CD8-positive, alpha-beta memory T cell (primary cell): ENCODE data around the gene FGFRL1. TPM values are rescaled to one million over a fixed set of nuclear protein-coding genes. Genes with fewer than 3 reads are reported as not detected.

Source experiments
- CTCF ChIA-PET: fragments of 350-600 bp; sonication (Branson Sonifier 250); formaldehyde crosslinking; loops from one replicate; lab custom pipeline; 2021; ENCODE audit warnings: antibody characterized with exemption; lab: Charles Lee
- POLR2A ChIA-PET: fragments of 350-600 bp; sonication (Branson Sonifier 250); formaldehyde crosslinking; loops from one replicate; lab custom pipeline; 2021; ENCODE audit warnings: antibody characterized with exemption; lab: Charles Lee
- DNase-seq, 5 donors: peaks; one replicate each; pipeline versions ENCODE4 v3.0.0 to v3.0.0-alpha.2; 2020 to 2022; ENCODE audit warnings: mixed read lengths in 1 of 5
- H3K27ac ChIP-seq: one replicate; pipeline ENCODE4 v1.7.0; 2013; ENCODE audit warnings: low read depth, mild to moderate bottlenecking, low read length, moderate library complexity
- H3K27me3 ChIP-seq: 2 replicates; pipeline ENCODE4 v1.7.0; 2013; ENCODE audit warnings: low read length, mild to moderate bottlenecking; ENCODE audit not compliant: insufficient read depth, poor library complexity, severe bottlenecking
- H3K36me3 ChIP-seq: 2 replicates; pipeline ENCODE4 v1.7.0; 2013; ENCODE audit warnings: mild to moderate bottlenecking, low read length, moderate library complexity; ENCODE audit not compliant: insufficient read depth
- H3K4me1 ChIP-seq: 2 replicates; pipeline ENCODE4 v1.7.0; 2013; ENCODE audit warnings: mild to moderate bottlenecking, low read length, moderate library complexity; ENCODE audit not compliant: insufficient read depth
- H3K4me3 ChIP-seq: 2 replicates; pipeline ENCODE4 v1.7.0; 2013; ENCODE audit warnings: mild to moderate bottlenecking, low read length
- H3K9me3 ChIP-seq: 2 replicates; pipeline ENCODE4 v1.7.0; 2013; ENCODE audit warnings: mild to moderate bottlenecking, low read length
- H3K27ac Mint-ChIP-seq, 8 donors: one replicate each; pipeline ENCODE4 v1.8.0; 2020 to 2021; ENCODE audit warnings: mixed read lengths in 8 of 8, mild to moderate bottlenecking in 6 of 8, inconsistent platforms in 3 of 8, moderate library complexity in 3 of 8
- H3K27me3 Mint-ChIP-seq, 2 donors: one replicate each; pipeline ENCODE4 v1.8.0; 2020 to 2021; ENCODE audit warnings: mixed read lengths in 2 of 2, mild to moderate bottlenecking in 1 of 2, moderate library complexity in 1 of 2
- H3K36me3 Mint-ChIP-seq, 3 donors: one replicate each; pipeline ENCODE4 v1.8.0; 2020 to 2021; ENCODE audit warnings: mixed read lengths in 3 of 3, inconsistent platforms in 1 of 3, mild to moderate bottlenecking in 1 of 3
- H3K4me1 Mint-ChIP-seq, 3 donors: one replicate each; pipeline ENCODE4 v1.8.0; 2020 to 2021; ENCODE audit warnings: mixed read lengths in 3 of 3, inconsistent platforms in 1 of 3, mild to moderate bottlenecking in 1 of 3
- H3K4me3 Mint-ChIP-seq, 7 donors: one replicate each; pipeline ENCODE4 v1.8.0; 2020 to 2021; ENCODE audit warnings: mixed read lengths in 7 of 7, mild to moderate bottlenecking in 6 of 7, moderate library complexity in 4 of 7, inconsistent platforms in 2 of 7
- H3K9me3 Mint-ChIP-seq, 5 donors: one replicate each; pipeline ENCODE4 v1.8.0; 2020 to 2022; ENCODE audit warnings: mixed read lengths in 5 of 5, mild to moderate bottlenecking in 3 of 5, moderate library complexity in 2 of 5, inconsistent platforms in 1 of 5
- polyA plus RNA-seq: library from polyadenylated mRNA; unstranded; fragments of 300-500 nt; fragmentation: Illumina TruSeq; gene quantifications from one replicate; pipeline ENCODE4 v1.2.3, GENCODE V29; 2021
- total RNA-seq, 2 experiments: library from RNA; stranded (reverse); gene quantifications; one replicate each; pipeline ENCODE4 v1.2.3, GENCODE V29; 2021

The FGFRL1 gene
- total and polyA plus RNA-seq, 3 experiments from 2014 or later, result 1.4 to 14.5 (median 12.3) TPM

DNA sequence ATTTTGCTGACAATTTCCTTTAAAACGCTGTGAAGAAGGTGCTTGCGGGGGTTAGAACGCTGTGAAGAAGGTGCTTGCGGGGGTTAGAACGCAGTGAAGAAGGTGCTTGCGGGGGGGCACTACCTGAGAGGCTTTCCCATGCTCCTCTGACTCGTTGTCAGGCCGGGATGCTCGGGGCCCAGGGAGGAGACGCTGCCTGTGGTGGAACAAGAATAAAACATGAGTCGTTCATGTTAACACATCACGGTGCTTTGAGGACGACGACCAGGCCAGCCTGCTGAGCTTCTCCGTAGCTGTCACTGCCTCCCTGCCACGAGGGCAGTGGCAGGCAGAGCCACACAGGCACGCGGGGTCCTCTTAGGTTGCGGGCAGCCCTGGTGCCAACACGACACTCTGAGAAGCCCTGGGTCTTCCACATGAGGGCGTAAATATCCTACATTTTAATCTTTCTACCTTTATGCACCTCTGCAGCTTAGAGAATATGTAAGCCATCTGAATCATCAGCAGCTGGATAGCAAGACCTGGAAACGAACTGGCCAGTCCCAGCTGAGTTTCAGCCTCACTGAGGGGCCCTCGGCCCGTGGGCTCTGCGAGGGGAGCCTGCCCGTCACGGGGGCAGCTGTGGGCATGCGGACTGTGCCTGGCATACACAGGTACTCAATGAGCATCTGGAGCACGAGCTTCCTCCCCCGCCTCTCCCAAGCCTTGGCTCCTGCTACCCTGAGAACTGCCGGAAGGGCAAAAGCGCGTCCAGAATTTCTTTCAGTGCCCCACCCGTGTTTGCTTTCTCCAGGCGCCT is 47.0 kb downstream of the FGFRL1 start:
- no peaks in the 10 kb centered on the region for H3K36me3 ChIP-seq
- ChIA-PET POLR2A (no interaction called here), CTCF (no interaction called here)
- Mint-ChIP-seq H3K36me3 (peaks cover 0 to 3% (median 0%) of the 10 kb centered on the region in 3 donors), H3K9me3 (no peaks in the 10 kb centered on the region), H3K4me3 (peak overlapping the region in 1 of 7 donors; percentile 27), H3K4me1 (peaks cover 10 to 20% (median 16%) of the 10 kb centered on the region in 3 donors), H3K27me3 (peaks cover 16 to 34% of the 10 kb centered on the region in 2 donors), H3K27ac (peak overlapping the region in 2 of 8 donors; percentile 35 to 85)
- no peak overlapping the region for H3K27ac ChIP-seq
- no peaks in the 10 kb centered on the region for H3K9me3 ChIP-seq
- peaks cover 14% of the 10 kb centered on the region for H3K4me1 ChIP-seq
- no peak overlapping the region for H3K4me3 ChIP-seq
- no peak for DNase-seq
- no peaks in the 10 kb centered on the region for H3K27me3 ChIP-seq

GRCh38 chr4:1058997-1059665 is 47.7 kb downstream of the FGFRL1 start:
- H3K9me3 Mint-ChIP-seq, result no peaks in the 10 kb centered on the region
- H3K4me3 Mint-ChIP-seq, result peak overlapping the region in 1 of 7 donors; percentile 27
- peak overlapping the region in 3 of 8 donors; percentile 14 to 51 (median 50) for H3K27ac Mint-ChIP-seq
- Histone ChIP-seq H3K27me3 (no peaks in the 10 kb centered on the region), H3K36me3 (no peaks in the 10 kb centered on the region), H3K4me1 (peaks cover 14% of the 10 kb centered on the region), H3K4me3 (no peak overlapping the region), H3K27ac (no peak overlapping the region), H3K9me3 (no peaks in the 10 kb centered on the region)
- peaks cover 10 to 20% (median 16%) of the 10 kb centered on the region in 3 donors for H3K4me1 Mint-ChIP-seq
- POLR2A ChIA-PET, result no interaction called here
- DNase-seq, result no peak
- H3K27me3 Mint-ChIP-seq, result peaks cover 20 to 39% of the 10 kb centered on the region in 2 donors
- H3K36me3 Mint-ChIP-seq, result peaks cover 0 to 3% (median 0%) of the 10 kb centered on the region in 3 donors
- CTCF ChIA-PET, result no interaction called here

DNA sequence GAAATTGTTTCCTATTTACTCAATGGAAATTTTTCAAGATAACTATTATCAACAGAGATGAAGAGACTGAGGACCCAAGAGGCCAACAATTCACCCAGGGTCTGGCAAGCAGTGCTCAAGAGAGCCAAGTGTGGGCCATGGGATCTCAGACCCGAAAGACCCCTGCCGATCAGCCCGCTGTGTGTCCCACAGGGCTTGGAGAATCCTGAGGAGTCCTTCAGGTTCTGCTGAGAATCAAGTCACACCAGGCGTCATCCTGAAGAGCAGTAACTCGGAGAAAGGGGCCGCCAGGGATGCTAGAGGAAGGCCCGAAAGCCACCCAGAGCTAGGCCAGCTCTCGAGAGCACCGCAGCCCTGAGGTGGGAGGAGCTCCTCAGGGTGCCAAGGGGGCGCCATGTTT is 48.7 kb downstream of the FGFRL1 start:
- no peak overlapping the region for H3K4me3 ChIP-seq
- Mint-ChIP-seq H3K27ac (no peak overlapping the region), H3K4me1 (peaks cover 10 to 20% (median 16%) of the 10 kb centered on the region in 3 donors), H3K9me3 (peaks cover 0 to 2% (median 0%) of the 10 kb centered on the region in 5 donors), H3K27me3 (peaks cover 21 to 48% of the 10 kb centered on the region in 2 donors), H3K36me3 (peaks cover 0 to 3% (median 0%) of the 10 kb centered on the region in 3 donors), H3K4me3 (no peak overlapping the region)
- ChIA-PET CTCF (no interaction called here), POLR2A (no interaction called here)
- DNase-seq, result no peak
- H3K27me3 ChIP-seq, result no peaks in the 10 kb centered on the region
- no peaks in the 10 kb centered on the region for H3K36me3 ChIP-seq
- no peak overlapping the region for H3K27ac ChIP-seq
- H3K4me1 ChIP-seq, result peaks cover 14% of the 10 kb centered on the region
- H3K9me3 ChIP-seq, result no peaks in the 10 kb centered on the region

DNA sequence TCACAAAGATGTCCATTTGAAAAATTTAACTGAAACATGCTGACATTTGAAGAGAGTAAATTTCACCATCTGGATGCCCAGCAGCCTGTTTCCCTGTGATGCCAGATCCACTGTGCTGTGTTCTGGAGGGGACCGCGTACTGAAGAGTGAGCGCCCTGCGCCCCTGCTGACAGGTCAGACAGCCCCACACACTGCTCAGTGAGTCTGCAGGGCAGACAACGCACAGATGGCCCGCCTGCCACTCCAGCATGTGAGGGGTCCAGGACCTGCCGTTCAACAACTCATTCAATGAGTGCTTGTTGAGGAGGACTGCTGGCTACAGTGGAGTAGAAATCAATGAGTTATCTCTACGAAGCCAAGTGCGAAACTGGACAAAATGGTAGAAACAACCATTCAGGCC is 49.2 kb downstream of the FGFRL1 start:
- H3K9me3 ChIP-seq, result no peaks in the 10 kb centered on the region
- no peaks in the 10 kb centered on the region for H3K36me3 ChIP-seq
- H3K4me3 ChIP-seq, result no peak overlapping the region
- Mint-ChIP-seq H3K4me3 (no peak overlapping the region), H3K36me3 (peaks cover 0 to 3% (median 0%) of the 10 kb centered on the region in 3 donors), H3K9me3 (peaks cover 0 to 2% (median 0%) of the 10 kb centered on the region in 5 donors), H3K4me1 (peaks cover 8 to 18% (median 13%) of the 10 kb centered on the region in 3 donors), H3K27ac (no peak overlapping the region), H3K27me3 (peaks cover 21 to 51% of the 10 kb centered on the region in 2 donors)
- POLR2A ChIA-PET, result no interaction called here
- H3K27ac ChIP-seq, result no peak overlapping the region
- CTCF ChIA-PET, result no interaction called here
- no peak for DNase-seq
- H3K27me3 ChIP-seq, result no peaks in the 10 kb centered on the region
- peaks cover 9% of the 10 kb centered on the region for H3K4me1 ChIP-seq

DNA sequence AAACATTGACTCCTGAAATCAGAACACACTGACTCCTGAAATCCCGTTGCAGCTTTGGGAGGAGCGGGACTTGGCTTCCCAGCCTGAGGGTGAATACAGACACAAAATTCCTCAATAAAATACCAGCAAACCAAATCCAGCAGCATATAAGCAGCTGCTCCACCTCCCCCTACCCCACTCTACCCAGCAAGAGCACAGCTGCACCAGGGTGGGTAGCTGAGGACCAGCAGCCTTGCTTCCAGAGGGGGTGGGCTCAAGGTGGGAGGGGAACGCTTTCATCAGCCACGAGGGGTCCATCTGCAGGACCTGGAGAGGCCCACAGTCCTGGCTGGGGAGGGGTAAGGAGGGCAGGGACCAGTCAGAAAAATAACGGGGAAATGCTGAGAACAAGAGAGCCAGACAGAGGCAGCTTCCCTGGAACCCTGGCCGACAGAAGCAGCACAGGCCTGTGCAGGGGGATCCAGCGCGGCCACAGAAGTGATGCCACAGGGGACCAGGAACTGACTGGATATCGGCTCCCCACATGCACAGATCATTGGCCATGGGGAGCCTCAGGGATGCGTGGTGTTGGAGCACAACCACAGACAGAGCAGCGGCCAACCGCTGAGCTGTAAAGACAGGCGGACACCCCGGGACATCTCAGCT is 49.8 kb downstream of the FGFRL1 start:
- peaks cover 0 to 2% (median 0%) of the 10 kb centered on the region in 5 donors for H3K9me3 Mint-ChIP-seq
- H3K27me3 Mint-ChIP-seq, result peaks cover 19 to 54% of the 10 kb centered on the region in 2 donors
- peaks cover 2 to 12% (median 7%) of the 10 kb centered on the region in 3 donors for H3K4me1 Mint-ChIP-seq
- POLR2A ChIA-PET, result interaction anchor here (0.6 kb wide), 1 partner anchor 283 kb away, joined by 3 read pairs; no protein-coding TSS in a partner anchor
- CTCF ChIA-PET, result no interaction called here
- Histone ChIP-seq H3K36me3 (no peaks in the 10 kb centered on the region), H3K9me3 (no peaks in the 10 kb centered on the region), H3K4me3 (no peak overlapping the region), H3K27ac (no peak overlapping the region), H3K27me3 (no peaks in the 10 kb centered on the region), H3K4me1 (peaks cover 7% of the 10 kb centered on the region)
- H3K4me3 Mint-ChIP-seq, result no peak overlapping the region
- DNase-seq, result no peak
- H3K27ac Mint-ChIP-seq, result no peak overlapping the region
- peaks cover 0 to under 1% (median 0%) of the 10 kb centered on the region in 3 donors for H3K36me3 Mint-ChIP-seq

GRCh38 chr4:1061760-1062159 is 50.3 kb downstream of the FGFRL1 start:
- H3K4me3 Mint-ChIP-seq, result no peak overlapping the region
- H3K36me3 ChIP-seq, result no peaks in the 10 kb centered on the region
- DNase-seq, result no peak
- H3K9me3 Mint-ChIP-seq, result peaks cover 0 to 2% (median 0%) of the 10 kb centered on the region in 5 donors
- H3K4me3 ChIP-seq, result no peak overlapping the region
- no peak overlapping the region for H3K27ac ChIP-seq
- ChIA-PET POLR2A (interaction anchor here (0.6 kb wide), 1 partner anchor 283 kb away, joined by 3 read pairs; no protein-coding TSS in a partner anchor), CTCF (no interaction called here)
- no peaks in the 10 kb centered on the region for H3K36me3 Mint-ChIP-seq
- H3K27me3 Mint-ChIP-seq, result peaks cover 20 to 58% of the 10 kb centered on the region in 2 donors
- no peaks in the 10 kb centered on the region for H3K9me3 ChIP-seq
- peaks cover 0 to 8% (median 3%) of the 10 kb centered on the region in 3 donors for H3K4me1 Mint-ChIP-seq
- H3K27me3 ChIP-seq, result no peaks in the 10 kb centered on the region
- no peak overlapping the region for H3K27ac Mint-ChIP-seq
- H3K4me1 ChIP-seq, result peaks cover 1% of the 10 kb centered on the region

GRCh38 chr4:1062419-1062818 is 51.0 kb downstream of the FGFRL1 start:
- ChIA-PET POLR2A (no interaction called here), CTCF (no interaction called here)
- H3K4me1 ChIP-seq, result no peaks in the 10 kb centered on the region
- H3K27me3 ChIP-seq, result no peaks in the 10 kb centered on the region
- no peak overlapping the region for H3K27ac ChIP-seq
- H3K27me3 Mint-ChIP-seq, result peaks cover 20 to 65% of the 10 kb centered on the region in 2 donors
- H3K36me3 Mint-ChIP-seq, result no peaks in the 10 kb centered on the region
- no peak overlapping the region for H3K4me3 ChIP-seq
- peaks cover 0 to 8% (median 0%) of the 10 kb centered on the region in 3 donors for H3K4me1 Mint-ChIP-seq
- no peak overlapping the region for H3K4me3 Mint-ChIP-seq
- no peak overlapping the region for H3K27ac Mint-ChIP-seq
- no peaks in the 10 kb centered on the region for H3K36me3 ChIP-seq
- H3K9me3 Mint-ChIP-seq, result peaks cover 0 to 2% (median 0%) of the 10 kb centered on the region in 5 donors
- no peaks in the 10 kb centered on the region for H3K9me3 ChIP-seq
- no peak for DNase-seq
